ENCODE measurements around the gene GHR. TPM values are rescaled to one million over a fixed set of nuclear protein-coding genes. Genes with fewer than 3 reads are reported as not detected.

The GHR gene
- total RNA-seq, 1 experiment from 2014 or later = 60.6 TPM

- in situ Hi-C loops (cut with HindIII; ENCODE audit: low pct_unique_long_range_greater_than_20kb, low sequenced_read_pairs) = no loop called here
- DNase-seq (ENCODE audit: low read depth, low spot score) = no peak
Observed at GRCh38 chr5:42753099-42753498, 329.9 kb downstream of the GHR start.

GRCh38 chr5:42756606-42757601 is 333.7 kb downstream of the GHR start, which contains the start of gene CCDC152:
CCDC152 (plus strand) TSS chr5:42756818; CDS start chr5:42759122, 2,304 bp downstream.
- in situ Hi-C loops (cut with HindIII; ENCODE audit: low pct_unique_long_range_greater_than_20kb, low sequenced_read_pairs) = no loop called here
- no peak for DNase-seq (ENCODE audit: low read depth, low spot score)

- peak; percentile 84 for DNase-seq (ENCODE audit: low read depth, low spot score)
Observed at GRCh38 chr5:42759456-42759855, 336.2 kb downstream of the GHR start.

DNA sequence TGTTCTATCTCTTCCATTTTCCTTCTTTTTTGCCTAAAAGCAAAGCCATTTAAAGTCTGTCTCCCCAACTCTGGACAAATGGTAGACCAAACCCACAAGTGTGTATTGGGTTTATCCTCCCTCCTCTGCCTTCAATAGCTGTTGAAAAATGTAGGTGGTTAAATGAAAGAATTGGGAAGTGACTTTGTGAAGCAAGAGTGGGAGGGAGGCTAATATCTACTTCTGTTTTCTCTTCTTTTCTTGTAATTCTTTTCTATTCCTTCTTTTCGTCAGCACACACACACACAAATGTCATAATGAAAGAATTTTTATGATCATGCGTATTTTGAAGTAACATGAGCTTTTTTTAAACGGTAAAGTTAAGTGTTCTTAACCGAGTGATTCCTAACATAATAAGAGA is 337.2 kb downstream of the GHR start:
- in situ Hi-C loops (cut with HindIII; ENCODE audit: low pct_unique_long_range_greater_than_20kb, low sequenced_read_pairs) = no loop called here
- peak; percentile 22 for DNase-seq (ENCODE audit: low read depth, low spot score)

More at GRCh38 chr5:42759456-42759855, 336.2 kb downstream of the GHR start:
- in situ Hi-C loops (cut with HindIII; ENCODE audit: low pct_unique_long_range_greater_than_20kb, low sequenced_read_pairs) = no loop called here

DNA sequence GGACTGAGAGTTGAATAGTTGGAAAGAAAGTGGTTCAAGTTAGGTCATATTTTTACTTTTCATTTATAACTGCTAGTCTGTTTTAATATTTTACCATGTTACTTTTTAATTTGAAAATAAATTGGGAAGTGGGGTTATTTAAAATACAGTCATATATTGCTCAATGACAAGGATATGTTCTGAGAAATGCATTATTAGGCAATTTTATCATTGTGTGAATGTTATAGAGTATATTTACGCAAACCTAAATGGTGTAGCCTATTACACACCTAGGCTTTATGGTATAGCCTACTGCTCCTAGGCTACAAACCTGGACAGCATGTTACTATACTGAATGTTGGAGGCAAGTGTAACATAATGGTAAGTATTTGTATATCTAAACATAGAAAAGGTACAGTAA is 338.6 kb downstream of the GHR start:
- DNase-seq (ENCODE audit: low read depth, low spot score) = no peak
- in situ Hi-C loops (cut with HindIII; ENCODE audit: low pct_unique_long_range_greater_than_20kb, low sequenced_read_pairs) = no loop called here

DNA sequence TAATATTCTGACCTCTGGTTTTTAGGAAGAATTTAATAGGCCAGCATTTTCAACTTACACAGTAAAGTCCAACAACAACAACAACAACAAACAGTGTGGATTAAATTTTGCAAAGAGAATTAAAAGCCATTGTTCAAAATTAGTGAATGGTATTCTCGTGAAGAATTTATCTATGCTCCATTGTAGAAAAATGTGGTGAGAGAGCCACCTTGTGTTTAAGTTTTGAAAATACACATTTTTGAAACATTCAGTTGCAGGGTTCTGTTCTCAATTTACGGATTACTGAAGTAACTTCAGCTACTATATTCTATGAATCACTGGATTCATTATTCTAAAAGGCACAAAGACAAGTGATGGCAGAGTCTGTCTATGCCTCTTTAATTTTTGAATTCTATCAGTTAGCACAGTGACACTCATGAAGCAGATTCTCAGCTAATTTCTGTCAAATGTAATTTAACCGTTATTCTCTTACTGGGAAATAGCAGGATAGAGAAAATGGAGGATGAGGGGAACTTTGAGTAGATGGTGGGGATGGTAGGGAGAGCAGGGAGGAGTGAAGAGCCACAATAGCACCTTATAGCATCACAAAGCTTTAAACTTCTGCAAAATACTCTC is 344.4 kb downstream of the GHR start:
- peak; percentile 77 for DNase-seq (ENCODE audit: low read depth, low spot score)
- in situ Hi-C loops (cut with HindIII; ENCODE audit: low pct_unique_long_range_greater_than_20kb, low sequenced_read_pairs) = no loop called here

DNA sequence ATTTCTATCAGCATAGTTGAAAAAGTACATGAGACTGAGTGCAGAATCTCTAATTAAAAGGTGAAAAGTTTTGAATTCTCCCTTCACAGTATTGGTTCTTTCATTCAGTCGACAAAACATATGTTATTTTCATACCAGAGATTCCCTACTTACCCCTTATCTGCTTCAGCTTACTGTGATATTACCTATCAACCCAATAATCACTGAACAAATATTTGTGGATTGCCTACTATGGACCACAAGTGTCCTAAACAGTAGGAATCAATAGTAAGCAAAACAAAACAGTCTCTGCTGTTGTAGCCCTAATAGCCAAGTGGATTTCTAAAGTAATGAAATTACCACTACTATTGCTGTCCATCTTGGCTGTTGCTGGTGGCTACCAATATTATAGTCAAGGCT is 344.9 kb downstream of the GHR start:
- DNase-seq (ENCODE audit: low read depth, low spot score) = no peak
- in situ Hi-C loops (cut with HindIII; ENCODE audit: low pct_unique_long_range_greater_than_20kb, low sequenced_read_pairs) = no loop called here

GRCh38 chr5:42770003-42770402 is 346.8 kb downstream of the GHR start:
- DNase-seq (ENCODE audit: low read depth, low spot score) = no peak
- in situ Hi-C loops (cut with HindIII; ENCODE audit: low pct_unique_long_range_greater_than_20kb, low sequenced_read_pairs) = no loop called here
